Kidney (tissue), 14 donors: ENCODE data around the gene FLNB. TPM values are rescaled to one million over a fixed set of nuclear protein-coding genes. Genes with fewer than 3 reads are reported as not detected.

ENCODE experiments used
- DNase-seq, 5 donors: peaks; one replicate each; pipeline ENCODE4 v3.0.0-alpha.2; 2013 to 2020
- FAIRE-seq: peaks from 2 replicates; lab custom pipeline; 2012; peaks lifted over from hg19 to GRCh38; lab: Jason Lieb, UNC
- H3K27ac ChIP-seq, 2 donors: one replicate each; pipeline ENCODE4 v1.7.0; 2013; ENCODE audit warnings: low read depth in 2 of 2, low read length in 2 of 2, inconsistent platforms in 1 of 2
- H3K27me3 ChIP-seq: one replicate; pipeline ENCODE4 v1.7.1; 2013; ENCODE audit warnings: low read length, inconsistent platforms; ENCODE audit not compliant: control insufficient read depth, insufficient read depth
- H3K36me3 ChIP-seq, 3 donors: one replicate each; pipeline versions ENCODE4 v1.7.0 to v1.7.1; 2013; ENCODE audit warnings: low read length in 3 of 3, control low read depth in 1 of 3, inconsistent platforms in 1 of 3; ENCODE audit not compliant: insufficient read depth in 3 of 3, control insufficient read depth in 2 of 3
- H3K4me1 ChIP-seq, 3 donors: one replicate each; pipeline versions ENCODE4 v1.7.0 to v1.7.1; 2013; ENCODE audit warnings: low read length in 3 of 3, inconsistent platforms in 1 of 3, low read depth in 1 of 3; ENCODE audit not compliant: control insufficient read depth in 2 of 3, insufficient read depth in 2 of 3
- H3K4me3 ChIP-seq, 3 donors: one replicate each; pipeline versions ENCODE4 v1.7.0 to v1.8.1; 2013; ENCODE audit warnings: low read length in 3 of 3, control low read depth in 1 of 3, inconsistent platforms in 1 of 3
- H3K9ac ChIP-seq, 3 donors: one replicate each; pipeline versions ENCODE4 v1.7.0 to v1.7.1; 2013; ENCODE audit warnings: low read length in 3 of 3, control low read depth in 1 of 3, inconsistent platforms in 1 of 3
- H3K9me3 ChIP-seq, 3 donors: one replicate each; pipeline versions ENCODE4 v1.7.0 to v1.7.1; 2013; ENCODE audit warnings: low read length in 3 of 3, control low read depth in 1 of 3, inconsistent platforms in 1 of 3; ENCODE audit not compliant: control insufficient read depth in 2 of 3, insufficient read depth in 1 of 3
- CTCF ChIP-seq: IDR thresholded peaks from 3 replicates; pipeline ENCODE4 v1.5.1; 2012; ENCODE audit warnings: mild to moderate bottlenecking, moderate library complexity, borderline replicate concordance; ENCODE audit not compliant: insufficient read depth; ENCODE audit errors: extremely low read depth
- intact Hi-C: fragments of 100-400 bp; cut with DNase I; formaldehyde crosslinking; loops from one replicate; pipeline ENCODE4 v1.11.1; 2022
- polyA plus RNA-seq: library from polyadenylated mRNA; stranded (reverse); fragments of 350-450 nt; fragmentation: Illumina TruSeq; extraction: RNeasy Lipid Tissue Mini Kit (QIAGEN cat#74804); gene quantifications from one replicate; pipeline ENCODE4 v1.2.3, GENCODE V29; 2014; ENCODE audit warnings: low read depth, low replicate concordance; ENCODE audit not compliant: insufficient read depth
- total RNA-seq: library from RNA; stranded (reverse); fragmentation: NEBNext Ultra II Directional; extraction: Animal tissue kit (Norgen Biotek cat#: 25700); gene quantifications from one replicate; pipeline ENCODE4 v1.2.1, GENCODE V29; 2021
- donor health status: control.
- donor health status: control.
- donor health status: control.
- donor health status: control.
- donor health status: control.
- donor health status: DM: yes; HTN: yes; CAD: no.
- donor health status: Normal renal cell carcinoma (clear cell type).

Gene FLNB
- total and polyA plus RNA-seq, 2 donors from 2014 or later: 115 to 216 TPM

- peak overlapping the region in 1 of 3 donors; percentile 57 for H3K9ac ChIP-seq
- no peaks in the 10 kb centered on the region for H3K9me3 ChIP-seq
- no peaks in the 10 kb centered on the region for H3K36me3 ChIP-seq
- H3K27ac ChIP-seq: peak overlapping the region; percentile 38 to 73
- no peak for TF ChIP-seq CTCF
- H3K4me3 ChIP-seq: no peak overlapping the region
- no peak for FAIRE-seq
- peak in 1 of 5 donors; percentile 43 for DNase-seq
- H3K4me1 ChIP-seq: peaks cover 10 to 25% (median 15%) of the 10 kb centered on the region in 3 donors
- H3K27me3 ChIP-seq: no peaks in the 10 kb centered on the region
- intact Hi-C loops: no loop called here
Measured at GRCh38 chr3:58058361-58059263, 50.4 kb downstream of the FLNB start.

GRCh38 chr3:58059349-58060321 is 51.4 kb downstream of the FLNB start:
- Histone ChIP-seq H3K4me1 (peaks cover 10 to 25% (median 15%) of the 10 kb centered on the region in 3 donors), H3K27ac (peak overlapping the region; percentile 38 to 73), H3K9ac (peak overlapping the region in 1 of 3 donors; percentile 57), H3K4me3 (no peak overlapping the region), H3K9me3 (no peaks in the 10 kb centered on the region), H3K36me3 (no peaks in the 10 kb centered on the region), H3K27me3 (no peaks in the 10 kb centered on the region)
- FAIRE-seq: no peak
- intact Hi-C loops: no loop called here
- no peak for TF ChIP-seq CTCF
- DNase-seq: peak; percentile 81 to 96 (median 93)

GRCh38 chr3:58062472-58062871 is 54.2 kb downstream of the FLNB start:
- intact Hi-C loops: no loop called here
- H3K9ac ChIP-seq: no peak overlapping the region

More at GRCh38 chr3:58062472-58062871, 54.2 kb downstream of the FLNB start:
- Histone ChIP-seq H3K9me3 (no peaks in the 10 kb centered on the region), H3K36me3 (no peaks in the 10 kb centered on the region), H3K27me3 (no peaks in the 10 kb centered on the region), H3K4me3 (no peak overlapping the region), H3K4me1 (peaks cover 10 to 30% (median 22%) of the 10 kb centered on the region in 3 donors), H3K27ac (peak overlapping the region; percentile 5 to 37)
- TF ChIP-seq CTCF: no peak
- no peak for FAIRE-seq
- DNase-seq: peak in 4 of 5 donors; percentile 59 to 91 (median 74)
